Measurements from ENCODE around the gene FSTL5. TPM values are rescaled to one million over a fixed set of nuclear protein-coding genes. Genes with fewer than 3 reads are reported as not detected.

The FSTL5 gene
- total RNA-seq, 1 experiment from 2014 or later, result not detected

DNA sequence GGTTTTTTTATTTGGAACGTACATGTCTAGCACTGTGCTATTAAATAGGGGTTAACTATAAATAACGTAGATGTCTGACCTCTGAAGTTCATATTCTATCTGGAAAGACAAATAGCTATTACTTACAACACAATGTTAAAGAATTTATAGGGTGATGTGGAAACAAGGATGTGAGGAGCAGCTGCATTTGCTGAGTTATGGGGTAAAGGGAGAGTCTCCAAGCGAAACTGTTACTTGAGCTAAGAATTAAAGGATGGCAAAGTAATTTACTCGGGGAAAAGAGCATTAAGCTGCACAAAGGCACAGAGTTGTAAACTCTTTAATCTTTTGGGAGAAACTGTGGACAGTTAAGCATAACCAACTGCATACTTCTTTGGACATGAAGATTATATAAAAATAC lies 117.7 kb downstream of the FSTL5 start:
- no peaks in the 10 kb centered on the region for H3K9me2 ChIP-seq (ENCODE audit: insufficient read depth)
- no peak overlapping the region for H3K4me2 ChIP-seq (ENCODE audit: low read length)
- CTCF ChIA-PET, result no interaction called here
- BruUV-seq (replicated peaks), result no TSS peak
- no peaks in the 10 kb centered on the region for H3K79me2 ChIP-seq (ENCODE audit: insufficient read depth, low read length)
- TF ChIP-seq ZNF274 (IDR thresholded peaks at IDR 0.05; ENCODE audit: low read depth, low read length), result no peak
- no peak for TF ChIP-seq SIN3A (IDR thresholded peaks at IDR 0.05; ENCODE audit: low read depth)
- TF ChIP-seq MAX (IDR thresholded peaks at IDR 0.05), result no peak
- TF ChIP-seq EZH2phosphoT487 (IDR thresholded peaks at IDR 0.05; ENCODE audit: borderline replicate concordance), result no peak
- TF ChIP-seq RAD21 (IDR thresholded peaks at IDR 0.05; ENCODE audit: low read depth), result no peak
- TF ChIP-seq, protein P1, sequence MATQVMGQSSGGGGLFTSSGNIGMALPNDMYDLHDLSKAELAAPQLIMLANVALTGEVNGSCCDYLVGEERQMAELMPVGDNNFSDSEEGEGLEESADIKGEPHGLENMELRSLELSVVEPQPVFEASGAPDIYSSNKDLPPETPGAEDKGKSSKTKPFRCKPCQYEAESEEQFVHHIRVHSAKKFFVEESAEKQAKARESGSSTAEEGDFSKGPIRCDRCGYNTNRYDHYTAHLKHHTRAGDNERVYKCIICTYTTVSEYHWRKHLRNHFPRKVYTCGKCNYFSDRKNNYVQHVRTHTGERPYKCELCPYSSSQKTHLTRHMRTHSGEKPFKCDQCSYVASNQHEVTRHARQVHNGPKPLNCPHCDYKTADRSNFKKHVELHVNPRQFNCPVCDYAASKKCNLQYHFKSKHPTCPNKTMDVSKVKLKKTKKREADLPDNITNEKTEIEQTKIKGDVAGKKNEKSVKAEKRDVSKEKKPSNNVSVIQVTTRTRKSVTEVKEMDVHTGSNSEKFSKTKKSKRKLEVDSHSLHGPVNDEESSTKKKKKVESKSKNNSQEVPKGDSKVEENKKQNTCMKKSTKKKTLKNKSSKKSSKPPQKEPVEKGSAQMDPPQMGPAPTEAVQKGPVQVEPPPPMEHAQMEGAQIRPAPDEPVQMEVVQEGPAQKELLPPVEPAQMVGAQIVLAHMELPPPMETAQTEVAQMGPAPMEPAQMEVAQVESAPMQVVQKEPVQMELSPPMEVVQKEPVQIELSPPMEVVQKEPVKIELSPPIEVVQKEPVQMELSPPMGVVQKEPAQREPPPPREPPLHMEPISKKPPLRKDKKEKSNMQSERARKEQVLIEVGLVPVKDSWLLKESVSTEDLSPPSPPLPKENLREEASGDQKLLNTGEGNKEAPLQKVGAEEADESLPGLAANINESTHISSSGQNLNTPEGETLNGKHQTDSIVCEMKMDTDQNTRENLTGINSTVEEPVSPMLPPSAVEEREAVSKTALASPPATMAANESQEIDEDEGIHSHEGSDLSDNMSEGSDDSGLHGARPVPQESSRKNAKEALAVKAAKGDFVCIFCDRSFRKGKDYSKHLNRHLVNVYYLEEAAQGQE (IDR thresholded peaks at IDR 0.05; ENCODE audit: low read depth), result no peak
- no peak for TF ChIP-seq EZH2 (IDR thresholded peaks at IDR 0.05)
- no peak for TF ChIP-seq ZBTB33 (IDR thresholded peaks at IDR 0.05; ENCODE audit: extremely low read depth, insufficient replicate concordance, low read length)
- no peak for TF ChIP-seq SRF (IDR thresholded peaks at IDR 0.05; ENCODE audit: low read depth)
- TF ChIP-seq CTCF (IDR thresholded peaks at IDR 0.05 in 2 of 3, conservative IDR thresholded peaks at IDR 0.05 in 1 of 3; ENCODE audit: borderline replicate concordance in 1 of 3, insufficient read depth in 1 of 3, low read depth in 2 of 3, low read length in 2 of 3), result no peak
- no peak for TF ChIP-seq EGR1 (IDR thresholded peaks at IDR 0.05; ENCODE audit: low read depth)
- TF ChIP-seq TCF7L2 (IDR thresholded peaks at IDR 0.05; ENCODE audit: borderline replicate concordance, extremely low read depth, insufficient read depth, insufficient read length), result no peak
- no peak for TF ChIP-seq CBX3 (IDR thresholded peaks at IDR 0.05; ENCODE audit: low read depth)
- TF ChIP-seq, protein P2, sequence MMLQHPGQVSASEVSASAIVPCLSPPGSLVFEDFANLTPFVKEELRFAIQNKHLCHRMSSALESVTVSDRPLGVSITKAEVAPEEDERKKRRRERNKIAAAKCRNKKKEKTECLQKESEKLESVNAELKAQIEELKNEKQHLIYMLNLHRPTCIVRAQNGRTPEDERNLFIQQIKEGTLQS (IDR thresholded peaks at IDR 0.05), result no peak
- no peak for TF ChIP-seq FOSL1 (IDR thresholded peaks at IDR 0.05; ENCODE audit: low read depth)
- TF ChIP-seq SP1 (IDR thresholded peaks at IDR 0.05; ENCODE audit: low read depth), result no peak
- no peaks in the 10 kb centered on the region for H3K9me3 ChIP-seq (ENCODE audit: control insufficient read depth in 1 of 2, insufficient read depth in 1 of 2, low read depth in 1 of 2, low read length in 2 of 2)
- H3K4me3 ChIP-seq (replicated peaks in 1 of 2; ENCODE audit: low read depth in 1 of 2, low read length in 2 of 2), result no peak overlapping the region
- POLR2A ChIA-PET, result no interaction called here
- H3K27me3 ChIP-seq (ENCODE audit: insufficient read depth, low read length), result no peaks in the 10 kb centered on the region
- H3K4me1 ChIP-seq (ENCODE audit: control insufficient read depth in 1 of 2, insufficient read depth in 2 of 2, low read length in 2 of 2), result no peaks in the 10 kb centered on the region
- intact Hi-C loops (cut with micrococcal nuclease), result no loop called here
- no peaks in the 10 kb centered on the region for H3K36me3 ChIP-seq (ENCODE audit: control insufficient read depth in 1 of 2, insufficient read depth in 2 of 2, low read length in 2 of 2)
- H2AFZ ChIP-seq (ENCODE audit: low read depth, low read length, poor library complexity, severe bottlenecking), result no peak overlapping the region
- no peak overlapping the region for H3K27ac ChIP-seq (ENCODE audit: low read depth, low read length)
- no peaks in the 10 kb centered on the region for H4K20me1 ChIP-seq (ENCODE audit: insufficient read depth)
- no peak overlapping the region for H3K9ac ChIP-seq (ENCODE audit: low read length)
- DNase-seq (ENCODE audit: low read depth, low spot score) (no peak), ATAC-seq (no peak)
- RAD21 ChIA-PET (ENCODE audit: low non-redundant PET in 1 of 2, low total read pairs in 2 of 2, uncharacterized antibody in 2 of 2, unreplicated experiment in 2 of 2), result no interaction called here
